Stimulated activated CD8-positive, alpha-beta memory T cell treated with anti-CD3 and anti-CD28 coated beads, Interleukin-7, amount 100 ng/mL, for 48 hours (primary cell): ENCODE data around the gene TCERG1L.
"Not testable (repeated sequence)": the region's sequence is repeated elsewhere in the genome, so short reads cannot be mapped to it uniquely, and the experiment has no call there.

Source experiments
- DNase-seq, 2 donors: peaks; one replicate each; pipeline ENCODE4 v3.0.0-alpha.2; 2020; ENCODE audit warnings: low read depth in 1 of 2; ENCODE audit errors: extremely low read depth in 1 of 2

The TCERG1L gene

GRCh38 chr10:131196176-131196885 lies 115.2 kb downstream of the TCERG1L start:
- no peak for DNase-seq

GRCh38 chr10:131195558-131196159 lies 115.9 kb downstream of the TCERG1L start:
- DNase-seq: no peak

GRCh38 chr10:131195116-131195515 lies 116.4 kb downstream of the TCERG1L start:
- no peak for DNase-seq

- DNase-seq: no peak
Observed at GRCh38 chr10:131193923-131194322, 117.6 kb downstream of the TCERG1L start.

GRCh38 chr10:131188494-131188893 lies 123.0 kb downstream of the TCERG1L start:
- no peak for DNase-seq

- no peak for DNase-seq
Observed at GRCh38 chr10:131187926-131188325, 123.6 kb downstream of the TCERG1L start.

GRCh38 chr10:131187274-131187673 lies 124.2 kb downstream of the TCERG1L start:
- no peak for DNase-seq

- DNase-seq: no peak
Observed at GRCh38 chr10:131186547-131187253, 124.8 kb downstream of the TCERG1L start.

GRCh38 chr10:131184503-131184902 lies 127.0 kb downstream of the TCERG1L start:
- no peak for DNase-seq

GRCh38 chr10:131183546-131184045 lies 127.9 kb downstream of the TCERG1L start:
- no peak for DNase-seq

- no peak for DNase-seq
Observed at GRCh38 chr10:131181456-131181855, 130.1 kb downstream of the TCERG1L start.

- DNase-seq: no peak
Observed at GRCh38 chr10:131180740-131181415, 130.6 kb downstream of the TCERG1L start.

- no peak for DNase-seq
Observed at GRCh38 chr10:131180086-131180485, 131.4 kb downstream of the TCERG1L start.

GRCh38 chr10:131179361-131179760 lies 132.2 kb downstream of the TCERG1L start:
- DNase-seq: no peak

GRCh38 chr10:131178521-131179331 lies 132.8 kb downstream of the TCERG1L start:
- no peak for DNase-seq

GRCh38 chr10:131177431-131178327 lies 133.8 kb downstream of the TCERG1L start:
- DNase-seq: no peak

- DNase-seq: no peak
Observed at GRCh38 chr10:131176907-131177306, 134.6 kb downstream of the TCERG1L start.

- not testable (repeated sequence) for DNase-seq
Observed at GRCh38 chr10:131176324-131176723, 135.2 kb downstream of the TCERG1L start.

- no peak for DNase-seq
Observed at GRCh38 chr10:131175891-131176290, 135.6 kb downstream of the TCERG1L start.
